K562 (cell line): Measurements from ENCODE around the gene RUNX1. TPM values are rescaled to one million over a fixed set of nuclear protein-coding genes. Genes with fewer than 3 reads are reported as not detected.

ENCODE experiments used
- DMBX1 ChIP-seq: fragments of 250-450 bp; sonication (Bioruptor Pico); IDR thresholded peaks from 2 replicates; pipeline ENCODE4 v1.8.0; 2022; ENCODE audit warnings: inconsistent platforms, mild to moderate bottlenecking, moderate library complexity, borderline replicate concordance
- GABPA ChIP-seq: fragments of 200-800 bp; sonication (Bioruptor generic); conservative IDR thresholded peaks from 2 replicates; pipeline ENCODE4 v1.6.1; 2016; ENCODE audit warnings: low read depth, missing genetic modification characterization, missing compliant biosample characterization
- JUND ChIP-seq, 2 experiments: IDR thresholded peaks; 2 replicates in 1 of 2; 3 replicates in 1 of 2; pipeline ENCODE4 v1.6.1; 2011; ENCODE audit warnings: borderline replicate concordance in 2 of 2, low read depth in 2 of 2, low read length in 2 of 2, improper control_type of control experiment in 1 of 2, missing biosample characterization in 1 of 2, missing genetic modification characterization in 1 of 2, missing genetic modification reagents in 1 of 2
- RBFOX2 ChIP-seq: fragments of 200-400 bp; formaldehyde crosslinking; IDR thresholded peaks from 2 replicates; pipeline ENCODE4 v1.6.1; 2017; ENCODE audit warnings: low read depth, mild to moderate bottlenecking, low read length, moderate library complexity
- RCOR1 ChIP-seq, 2 experiments: IDR thresholded peaks; 2 replicates each; pipeline ENCODE4 v1.6.1; 2012; ENCODE audit warnings: low read depth in 2 of 2, low read length in 2 of 2, borderline replicate concordance in 1 of 2, improper control_type of control experiment in 1 of 2
- REST ChIP-seq, 2 experiments: fragments of 450-650 bp; formaldehyde crosslinking in 1 of 2; IDR thresholded peaks; 2 replicates each; pipeline versions ENCODE4 v1.4.0 to v1.6.1; 2014 to 2020; ENCODE audit warnings: mild to moderate bottlenecking in 2 of 2, borderline replicate concordance in 1 of 2, low read depth in 1 of 2
- SMARCA4 ChIP-seq: fragments of 450-650 bp; IDR thresholded peaks from 2 replicates; pipeline ENCODE4 v1.6.1; 2016
- polyA plus RNA-seq, 8 experiments: library from polyadenylated mRNA; depleted of rRNA in 4 of 8; stranded (reverse) in 5 of 8; unstranded in 3 of 8; fragments of >200 nt; fragmentation: Nextera tagmentation in 2 of 8; fragmentation: Illumina TruSeq in 1 of 8; extraction: Ambion mirVana in 2 of 8; extraction: Trizol in 1 of 8; gene quantifications; 2 replicates each; pipeline versions ENCODE4 v1.2.1 to v1.2.3, GENCODE V29; 2011 to 2014; ENCODE audit warnings: inconsistent platforms in 1 of 8, missing spikeins in 1 of 8
- total RNA-seq, 7 experiments: library from RNA; depleted of rRNA in 6 of 7; stranded (reverse); fragments of >200 nt in 6 of 7; fragmentation: Illumina TruSeq in 2 of 7; extraction: Trizol in 2 of 7; gene quantifications; 2 replicates each; pipeline versions ENCODE4 v1.2.1 to v1.2.3, GENCODE V29; 2011 to 2021; ENCODE audit warnings: low replicate concordance in 1 of 7
- TF ChIP-seq, protein P1 (sequence below): sonication (generic); formaldehyde crosslinking; IDR thresholded peaks from 2 replicates; pipeline ENCODE4 v1.8.1; 2022; ENCODE audit warnings: missing genetic modification reagents

Gene RUNX1
- total and polyA plus RNA-seq, 9 of the 15 experiments (the other 6 are each of a cell fraction or from before 2014, with no cell fraction given) = 2.2 to 68.6 (median 17.8) TPM

DNA sequence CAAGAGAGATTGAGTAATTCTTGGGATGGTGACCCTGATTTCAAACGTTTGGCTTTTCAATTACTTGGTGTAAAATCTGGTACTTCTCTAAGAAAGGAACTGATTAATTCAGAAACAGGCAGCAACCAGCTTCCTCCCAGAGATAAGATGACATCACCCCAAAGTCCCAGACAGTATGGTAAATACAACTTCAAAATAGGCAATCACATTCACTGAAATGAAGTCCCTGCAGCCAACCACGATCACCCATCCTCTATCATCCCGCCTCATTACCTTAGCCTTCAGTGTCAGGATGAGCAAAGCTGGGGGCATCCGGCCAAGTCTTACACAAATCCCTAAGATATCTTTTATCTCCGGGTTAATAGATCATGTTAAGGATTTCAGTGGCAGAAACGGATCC, 26.4 kb upstream of the RUNX1 start (continued):
- TF ChIP-seq, protein P1, sequence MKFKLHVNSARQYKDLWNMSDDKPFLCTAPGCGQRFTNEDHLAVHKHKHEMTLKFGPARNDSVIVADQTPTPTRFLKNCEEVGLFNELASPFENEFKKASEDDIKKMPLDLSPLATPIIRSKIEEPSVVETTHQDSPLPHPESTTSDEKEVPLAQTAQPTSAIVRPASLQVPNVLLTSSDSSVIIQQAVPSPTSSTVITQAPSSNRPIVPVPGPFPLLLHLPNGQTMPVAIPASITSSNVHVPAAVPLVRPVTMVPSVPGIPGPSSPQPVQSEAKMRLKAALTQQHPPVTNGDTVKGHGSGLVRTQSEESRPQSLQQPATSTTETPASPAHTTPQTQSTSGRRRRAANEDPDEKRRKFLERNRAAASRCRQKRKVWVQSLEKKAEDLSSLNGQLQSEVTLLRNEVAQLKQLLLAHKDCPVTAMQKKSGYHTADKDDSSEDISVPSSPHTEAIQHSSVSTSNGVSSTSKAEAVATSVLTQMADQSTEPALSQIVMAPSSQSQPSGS (CRISPR knock-in tag) = no peak
- TF ChIP-seq REST (IDR thresholded peaks at IDR 0.05; ENCODE audit: borderline replicate concordance) (peak; percentile 53), REST (CRISPR knock-in tag; IDR thresholded peaks at IDR 0.05; ENCODE audit: low read depth) (no peak), RBFOX2 (no peak), JUND (IDR thresholded peaks at IDR 0.05; ENCODE audit: borderline replicate concordance, low read depth, low read length) (peak; percentile 73), JUND (tag; IDR thresholded peaks at IDR 0.05; ENCODE audit: borderline replicate concordance, low read depth, low read length) (peak; percentile 80; the same call in 2 of the 3 replicates), DMBX1 (CRISPR knock-in tag) (no peak), SMARCA4 (0 out of 2 replicates have a peak, but pooled peaks have one; percentile 20), GABPA (tag) (0 out of 2 replicates have a peak, but pooled peaks have one; percentile 32), RCOR1 (IDR thresholded peaks at IDR 0.05; ENCODE audit: borderline replicate concordance in 1 of 2, low read depth in 2 of 2, low read length in 2 of 2) (peak in 1 of 2 experiments; percentile 78; a peak in 2 of 4 replicates)
